B cell (primary cell): ENCODE measurements around the gene CD40.

Experiments used
- CTCF ChIP-seq: fragments of 200-600 bp; IDR thresholded peaks from one replicate; pipeline ENCODE4 v1.8.0; 2022; ENCODE audit warnings: antibody characterized with exemption, mild to moderate bottlenecking
- EZH2 ChIP-seq: IDR thresholded peaks from 2 replicates; pipeline ENCODE4 v1.6.1; 2012; ENCODE audit warnings: borderline replicate concordance, low read depth, mild to moderate bottlenecking, moderate library complexity, low read length; ENCODE audit not compliant: insufficient read depth, poor library complexity, severe bottlenecking

GRCh38 chr20:46071573-46071972 is 46.5 kb upstream of the CD40 start:
- TF ChIP-seq CTCF (no peak), EZH2 (no peak)
